Raji (cell line): ENCODE data around the gene MGAT5.

Source experiments
- POLR2A ChIP-seq: IDR thresholded peaks from 2 replicates; pipeline ENCODE4 v1.6.1; 2011; ENCODE audit warnings: low read depth, low read length, control low read depth; ENCODE audit not compliant: insufficient read depth

Gene MGAT5

DNA sequence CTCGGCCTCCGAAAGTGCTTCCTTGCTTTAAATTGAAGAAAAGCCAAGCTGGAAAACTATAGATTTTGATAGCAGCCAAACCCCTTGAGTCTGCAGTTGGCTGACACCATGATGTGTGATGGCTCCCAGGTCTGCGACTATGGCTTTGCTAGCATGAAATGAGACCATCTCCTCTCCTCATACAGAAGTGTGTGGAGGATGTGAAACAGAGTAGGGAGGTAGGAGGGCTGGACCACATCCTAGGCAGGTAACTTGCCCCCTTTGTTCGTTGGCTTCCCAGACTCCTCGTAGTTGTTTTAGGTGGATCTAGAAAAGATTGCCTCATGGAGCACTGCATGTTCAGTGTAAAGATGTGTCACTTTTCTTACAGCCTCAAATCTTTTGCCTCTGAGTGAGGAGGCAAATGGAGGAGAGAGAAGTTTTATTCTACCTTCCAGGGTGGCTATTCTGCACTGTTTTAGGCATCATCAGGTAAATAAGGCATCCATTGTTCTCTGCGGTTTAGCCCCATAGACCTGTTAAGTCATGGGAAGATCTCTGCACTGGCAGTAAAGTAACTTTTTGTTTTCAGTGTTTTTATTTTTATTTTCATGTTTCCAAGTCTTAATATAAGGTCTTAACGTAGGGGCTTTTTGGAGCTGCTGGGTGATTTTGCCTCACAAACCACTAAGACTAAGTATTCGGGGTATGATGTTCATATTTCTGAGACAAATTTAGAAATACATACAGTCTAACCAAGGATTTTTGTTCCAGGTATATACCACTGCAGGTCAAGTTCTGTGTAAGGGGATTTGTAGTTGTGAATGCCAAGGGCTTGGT, 40.1 kb downstream of the MGAT5 start:
- TF ChIP-seq POLR2A: no peak

DNA sequence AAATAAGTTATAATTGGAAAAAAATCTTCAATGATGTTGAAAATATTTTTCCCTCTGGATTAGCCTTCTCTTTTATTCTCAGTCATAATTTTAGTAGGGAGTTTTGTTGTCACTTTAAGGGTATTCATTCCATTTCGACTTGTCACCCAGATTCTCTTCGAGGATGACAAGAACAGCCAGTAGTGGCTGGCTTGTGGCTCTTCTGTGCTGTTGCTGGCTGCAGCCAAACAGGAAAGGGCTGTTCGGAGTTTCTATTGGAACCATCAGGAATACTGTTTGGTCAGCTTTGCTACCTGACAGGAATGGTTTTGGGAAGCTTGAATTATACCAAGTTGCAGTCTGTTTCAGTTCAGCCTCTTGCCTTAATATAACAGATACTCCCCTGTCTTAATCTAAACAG, 41.6 kb downstream of the MGAT5 start:
- no peak for TF ChIP-seq POLR2A

DNA sequence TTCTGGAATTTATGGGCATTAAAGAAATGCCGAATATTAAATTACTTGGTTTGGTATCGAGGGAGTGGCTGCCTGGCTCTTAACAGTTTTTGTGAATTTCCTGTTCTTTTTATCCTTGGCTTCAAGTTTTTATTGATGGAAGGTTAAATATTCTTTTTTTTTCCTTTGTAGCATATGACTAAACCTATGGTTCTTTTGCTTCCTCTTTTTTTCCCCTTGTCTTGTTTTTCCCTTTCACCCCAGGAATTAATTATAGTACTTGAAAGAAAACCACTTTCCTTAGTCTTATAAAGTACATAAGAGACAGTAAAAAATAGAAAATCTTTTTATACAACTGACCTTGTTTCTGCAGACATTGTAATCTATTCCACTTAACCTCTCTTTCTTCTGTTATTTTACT, 42.4 kb downstream of the MGAT5 start:
- no peak for TF ChIP-seq POLR2A

DNA sequence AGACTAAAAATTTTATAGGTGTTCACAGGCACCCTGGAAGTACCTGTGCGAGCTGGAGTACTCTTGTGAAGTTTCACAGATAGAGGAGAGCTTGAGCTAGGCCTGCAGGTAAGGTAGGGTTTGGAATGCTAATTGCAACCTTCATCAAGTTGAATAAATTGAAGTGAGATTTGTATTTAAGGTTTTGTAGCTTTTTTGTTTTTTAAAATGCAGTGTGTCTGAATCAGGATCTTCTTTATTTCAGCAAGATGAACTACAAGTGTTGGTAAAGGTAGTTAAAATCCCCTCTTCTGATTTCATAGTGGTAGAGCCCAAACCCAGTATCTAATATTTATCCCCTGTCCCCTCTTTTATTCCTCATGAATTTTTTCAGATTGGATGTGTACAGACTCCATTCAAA, 45.5 kb downstream of the MGAT5 start:
- no peak for TF ChIP-seq POLR2A

DNA sequence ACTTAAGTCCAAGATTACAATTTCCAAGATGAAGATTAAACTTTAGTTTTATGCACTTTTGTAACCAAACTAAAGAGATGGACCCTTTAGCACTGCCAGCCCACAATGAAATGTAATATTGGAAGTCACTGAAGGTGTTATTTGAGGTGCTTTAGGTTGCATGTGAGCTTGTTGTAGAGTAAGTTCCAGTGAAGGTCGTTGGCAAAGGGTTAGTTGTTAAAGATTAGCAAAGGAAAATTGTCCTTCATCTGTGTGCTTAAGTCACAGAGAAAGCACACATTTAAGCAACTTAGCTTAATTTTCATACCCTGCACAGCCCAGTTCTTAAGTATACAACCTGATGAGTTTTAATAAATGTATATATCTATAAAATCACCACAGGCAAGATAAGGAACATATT, 46.7 kb downstream of the MGAT5 start:
- TF ChIP-seq POLR2A: no peak

DNA sequence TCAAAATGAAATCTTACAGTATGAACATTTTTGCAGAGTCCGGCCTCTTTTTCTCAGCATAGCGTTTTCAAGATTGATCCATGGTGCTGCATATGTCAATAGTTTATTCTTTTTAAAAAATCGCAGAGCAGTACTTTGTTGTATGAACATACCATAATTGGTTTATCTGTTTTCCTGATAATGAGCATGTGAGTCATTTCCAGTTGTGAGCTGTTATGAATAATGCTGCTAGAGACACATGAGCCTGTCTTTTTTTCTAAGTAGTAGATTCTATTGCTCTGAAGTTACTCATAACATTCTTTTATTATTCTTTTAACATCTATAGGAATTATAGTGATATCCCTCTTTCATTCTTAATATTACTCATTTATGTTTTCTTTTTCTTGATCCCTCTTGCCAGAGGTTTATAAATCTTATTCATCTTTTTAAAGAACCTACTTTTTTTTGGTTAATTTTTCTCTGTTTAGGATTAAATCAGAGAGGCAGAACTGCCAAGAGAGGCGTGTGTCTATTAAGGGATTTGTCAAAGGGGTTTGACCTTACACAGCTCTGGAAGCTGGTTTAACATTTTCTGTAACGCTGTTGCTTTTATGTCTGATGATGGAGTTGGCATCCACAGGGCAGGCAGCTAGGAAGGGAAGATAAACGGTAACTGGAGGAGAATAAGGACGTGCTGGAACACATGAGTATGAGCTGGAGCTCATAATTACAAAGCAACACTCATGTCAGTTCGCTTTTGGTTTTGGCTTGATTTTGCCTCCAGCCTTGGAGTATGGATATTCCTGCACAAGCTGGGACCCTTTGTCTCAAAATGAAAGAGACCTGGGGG, 47.4 kb downstream of the MGAT5 start:
- TF ChIP-seq POLR2A: no peak

DNA sequence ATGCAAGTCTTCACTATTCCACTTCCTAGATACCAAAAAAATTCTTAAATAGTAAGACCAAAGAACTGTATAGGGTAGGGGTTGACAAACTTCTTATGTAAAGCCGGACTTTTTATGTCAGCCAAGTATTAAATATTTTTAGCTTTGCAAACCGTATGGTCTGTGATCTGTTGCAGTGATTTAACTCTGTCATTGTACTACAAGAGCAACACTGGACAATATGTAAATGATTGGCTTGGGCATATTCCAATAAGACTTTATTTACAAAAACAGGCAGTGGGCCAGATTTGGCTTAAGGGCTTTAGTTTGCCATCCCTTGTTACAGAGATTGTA, 48.0 kb downstream of the MGAT5 start:
- no peak for TF ChIP-seq POLR2A

DNA sequence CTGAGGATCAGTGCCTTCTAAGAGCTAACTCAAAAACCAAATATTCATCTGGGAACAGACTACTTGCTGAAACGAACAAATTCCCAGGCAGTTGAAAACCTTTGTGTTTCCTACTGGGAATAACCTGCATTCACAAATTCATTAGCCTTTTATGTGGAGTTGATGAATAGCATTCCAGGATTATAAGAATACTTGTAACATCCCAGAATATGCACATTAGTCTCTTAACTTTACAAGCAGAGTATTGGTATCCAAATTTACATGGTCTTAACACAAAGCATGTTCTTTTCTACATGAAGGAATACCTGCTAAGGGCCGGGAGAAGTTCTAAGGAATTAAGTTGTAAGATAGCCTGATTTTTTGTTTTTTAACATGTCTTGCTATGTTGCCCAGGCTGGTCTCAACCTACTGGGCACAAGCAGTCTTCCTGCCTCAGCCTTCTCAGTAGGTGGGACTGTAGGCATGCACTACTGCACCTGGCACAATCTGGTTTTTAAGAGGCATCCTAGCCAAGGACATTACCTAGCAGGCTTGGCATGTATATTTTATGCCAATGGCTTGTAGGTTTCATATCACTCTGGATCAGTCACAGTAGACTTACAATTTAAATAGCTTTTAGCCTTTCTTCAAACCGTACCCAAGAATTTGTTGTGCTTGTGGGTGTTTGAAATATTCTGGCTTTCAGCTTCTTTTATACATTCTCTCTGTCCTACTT, 50.7 kb downstream of the MGAT5 start:
- no peak for TF ChIP-seq POLR2A

DNA sequence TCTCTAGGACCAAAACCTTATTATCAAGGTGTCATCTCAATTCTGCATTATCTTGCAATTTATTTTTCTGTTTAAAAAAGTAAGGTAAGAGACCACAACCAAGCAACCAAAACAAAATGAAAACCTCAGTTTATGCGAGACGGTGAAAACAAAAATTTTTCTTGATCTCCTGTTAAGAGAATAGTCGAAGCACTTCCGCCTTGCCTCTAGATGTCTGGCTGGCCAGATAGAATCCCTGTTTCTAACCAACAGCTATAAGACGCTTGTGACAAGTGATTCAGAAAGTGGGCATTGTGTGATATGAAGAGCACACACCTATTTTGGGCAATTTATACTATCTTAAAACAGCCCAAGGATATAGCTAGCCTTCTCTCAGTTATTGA, 51.2 kb downstream of the MGAT5 start:
- no peak for TF ChIP-seq POLR2A

DNA sequence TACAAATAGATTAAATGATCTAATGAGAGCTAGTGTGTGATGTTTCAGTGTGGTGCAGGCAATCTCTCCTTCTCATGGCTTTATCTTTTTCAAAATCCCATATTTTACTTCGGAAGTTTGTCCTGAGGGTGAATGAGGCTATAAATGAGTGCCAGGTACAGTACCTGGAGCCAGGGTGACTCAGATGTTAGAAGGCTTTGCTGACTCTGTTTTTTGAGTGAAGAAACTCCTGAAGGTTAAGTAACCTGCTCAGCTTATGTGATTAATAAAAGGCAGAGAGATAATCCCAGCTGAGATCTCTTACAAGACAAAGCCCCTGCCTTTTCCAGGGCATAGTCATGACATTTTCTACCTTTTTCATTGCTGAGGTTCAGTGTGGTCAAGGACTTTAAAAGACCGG, 52.6 kb downstream of the MGAT5 start:
- no peak for TF ChIP-seq POLR2A

DNA sequence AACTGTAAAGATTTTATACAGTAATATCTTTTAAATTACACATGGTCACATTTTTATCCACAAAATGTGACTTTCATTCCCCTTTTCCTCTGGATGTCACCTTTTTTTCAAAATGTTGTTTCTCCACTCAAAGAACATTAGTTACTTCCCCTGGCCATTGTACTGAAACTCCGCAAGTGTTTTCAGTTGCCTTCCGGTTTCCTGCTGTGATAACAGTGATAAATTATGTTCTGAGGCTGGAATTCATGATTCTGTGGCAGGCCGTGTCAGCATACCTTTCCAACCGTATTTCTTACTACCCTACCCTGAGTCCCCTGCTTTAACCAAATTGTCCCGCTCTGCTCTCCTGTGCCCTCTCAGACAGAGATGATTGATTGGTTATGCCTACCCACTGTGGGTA, 53.5 kb downstream of the MGAT5 start:
- no peak for TF ChIP-seq POLR2A

DNA sequence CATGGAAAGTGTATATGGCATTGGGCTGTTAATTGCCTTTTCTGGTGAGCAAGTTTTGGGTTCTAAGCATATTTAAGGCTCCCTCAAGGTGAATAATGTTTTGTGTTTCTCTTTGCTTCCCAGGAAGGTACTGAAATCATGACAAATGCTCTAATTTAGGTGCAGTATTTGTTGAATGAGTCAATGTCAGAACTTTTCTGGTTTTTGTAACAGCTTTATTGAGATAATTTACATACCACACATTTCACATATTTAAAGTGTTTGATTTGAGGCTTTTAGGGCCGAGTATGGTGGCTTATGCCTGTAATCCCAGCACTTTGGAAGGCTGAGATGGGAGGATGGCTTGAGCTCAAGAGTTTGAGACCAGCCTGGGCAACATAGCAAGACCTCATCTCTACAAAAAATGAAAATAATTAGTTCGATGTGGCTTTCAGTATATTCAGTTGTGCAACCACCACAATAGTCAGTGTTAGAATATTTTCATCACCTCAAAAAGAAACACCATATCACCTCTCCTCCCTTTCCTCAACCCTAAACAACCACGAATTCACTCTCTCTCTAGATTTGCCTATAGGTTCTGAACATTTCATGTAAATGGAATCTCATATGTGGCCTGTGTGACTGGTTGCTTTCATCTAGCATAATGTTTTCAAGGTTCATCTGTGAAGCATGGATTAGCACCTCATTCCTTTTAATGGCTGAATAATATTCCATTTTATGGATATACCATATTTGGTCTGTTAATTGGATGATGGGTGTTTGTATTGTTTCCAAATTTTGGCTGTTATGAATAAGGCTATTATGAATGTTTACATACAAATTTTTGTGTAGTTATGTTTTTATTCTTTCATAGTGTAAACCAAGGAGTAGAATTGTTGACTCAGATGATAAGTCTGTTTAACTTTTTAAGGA, 54.9 kb downstream of the MGAT5 start:
- TF ChIP-seq POLR2A: no peak

DNA sequence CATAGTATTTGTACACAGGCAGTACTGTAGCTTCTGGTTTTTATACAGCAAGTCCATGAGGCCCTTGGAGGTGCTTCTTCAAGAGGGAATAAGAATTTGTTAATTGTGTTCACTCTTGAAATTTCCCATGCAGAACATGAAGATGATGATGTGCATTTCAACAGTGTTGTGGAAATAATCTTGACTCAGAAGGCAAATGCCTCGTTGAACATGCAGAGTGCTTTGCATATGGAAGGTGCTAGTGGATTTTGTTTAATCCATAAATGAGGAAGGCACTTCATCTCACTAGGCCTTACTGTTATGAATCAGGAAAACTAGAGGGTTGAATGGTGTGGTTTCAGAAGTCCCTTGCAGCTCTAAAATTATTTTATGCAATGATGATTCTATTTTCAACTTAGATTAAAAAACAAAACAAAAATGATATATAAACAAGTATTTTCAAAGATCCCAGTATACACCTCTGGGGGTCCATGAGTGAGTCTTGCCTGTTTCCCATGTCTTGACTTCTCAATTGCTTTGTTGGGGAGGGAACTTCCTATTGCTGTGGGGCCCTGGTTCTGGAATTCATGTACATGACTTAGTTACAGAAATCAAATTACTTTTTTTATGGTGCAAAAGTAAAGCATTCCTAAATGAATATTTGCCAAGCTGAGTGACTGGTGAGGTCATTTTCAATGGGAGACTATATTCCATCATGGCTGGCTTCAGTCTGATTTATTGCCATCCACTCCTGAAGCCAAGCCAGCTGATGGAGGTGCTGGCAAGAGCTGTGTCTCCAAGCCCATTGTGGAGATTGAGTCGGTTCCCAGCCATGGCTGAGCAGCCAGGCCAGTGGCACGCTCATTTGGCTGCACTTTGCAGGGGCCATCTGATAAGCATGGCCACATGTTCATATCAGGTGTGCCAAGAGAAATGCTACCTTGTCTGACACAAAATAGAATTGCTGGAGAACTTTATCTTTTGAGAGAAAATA, 56.5 kb downstream of the MGAT5 start:
- no peak for TF ChIP-seq POLR2A

DNA sequence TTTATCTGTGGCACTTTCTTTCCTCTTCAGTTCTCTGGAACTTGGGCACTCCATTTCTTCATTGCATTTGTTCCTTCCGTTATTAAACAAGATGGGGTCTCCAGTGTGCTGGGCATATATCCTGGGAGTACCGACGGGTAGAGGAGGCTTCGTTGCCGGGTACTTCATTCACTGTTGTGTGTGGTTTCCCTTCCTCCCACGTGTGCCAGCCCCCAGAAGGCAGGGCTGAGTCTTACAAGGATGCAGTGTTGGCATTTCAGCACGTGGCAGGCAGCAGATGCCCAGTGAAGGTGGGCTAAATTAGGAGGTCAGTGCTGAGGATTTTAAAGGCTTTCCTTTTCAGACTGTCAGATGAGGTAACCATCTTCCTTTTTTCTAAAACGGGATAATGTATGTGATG, 58.6 kb downstream of the MGAT5 start:
- no peak for TF ChIP-seq POLR2A
